LNCAP (cell line): ENCODE data around the gene ZFP82.

Source experiments
- CTCF ChIP-seq: fragments of 450-650 bp; IDR thresholded peaks from 2 replicates; pipeline ENCODE4 v1.5.1; 2017; ENCODE audit warnings: mild to moderate bottlenecking

Gene ZFP82

GRCh38 chr19:36421749-36422481, 3.5 kb upstream of the ZFP82 start:
- TF ChIP-seq CTCF: no peak

GRCh38 chr19:36420961-36421748, 2.7 kb upstream of the ZFP82 start:
- TF ChIP-seq CTCF: no peak

- no peak for TF ChIP-seq CTCF
Observed at GRCh38 chr19:36417752-36418286, 625 bp downstream of the ZFP82 start.

GRCh38 chr19:36409841-36410240, 8.6 kb downstream of the ZFP82 start:
- no peak for TF ChIP-seq CTCF

GRCh38 chr19:36408101-36408500, 10.3 kb downstream of the ZFP82 start:
- TF ChIP-seq CTCF: no peak

- no peak for TF ChIP-seq CTCF
Observed at GRCh38 chr19:36404498-36404897, 13.9 kb downstream of the ZFP82 start.

- TF ChIP-seq CTCF: no peak
Observed at GRCh38 chr19:36401475-36401874, 17.0 kb downstream of the ZFP82 start.
